Osteocyte (in vitro differentiated cells): ENCODE results near the gene HIF3A. TPM values are rescaled to one million over a fixed set of nuclear protein-coding genes. Genes with fewer than 3 reads are reported as not detected.

ENCODE experiments used
- DNase-seq: peaks from one replicate; pipeline ENCODE4 v3.0.0; 2021; ENCODE audit warnings: mixed read lengths; ENCODE audit not compliant: unreplicated experiment; ENCODE audit errors: extremely low spot score
- H3K27ac Mint-ChIP-seq: one replicate; pipeline ENCODE4 v1.8.0; 2021; ENCODE audit warnings: mild to moderate bottlenecking, mixed read lengths; ENCODE audit not compliant: unreplicated experiment
- H3K27me3 Mint-ChIP-seq: one replicate; pipeline ENCODE4 v1.8.0; 2021; ENCODE audit warnings: mixed read lengths; ENCODE audit not compliant: unreplicated experiment
- H3K36me3 Mint-ChIP-seq: one replicate; pipeline ENCODE4 v1.8.0; 2021; ENCODE audit warnings: mixed read lengths; ENCODE audit not compliant: unreplicated experiment
- H3K4me1 Mint-ChIP-seq: one replicate; pipeline ENCODE4 v1.8.0; 2021; ENCODE audit warnings: mixed read lengths; ENCODE audit not compliant: unreplicated experiment
- H3K4me3 Mint-ChIP-seq: one replicate; pipeline ENCODE4 v1.8.0; 2021; ENCODE audit warnings: mild to moderate bottlenecking, moderate library complexity, mixed read lengths; ENCODE audit not compliant: unreplicated experiment
- H3K9me3 Mint-ChIP-seq: one replicate; pipeline ENCODE4 v1.8.0; 2021; ENCODE audit warnings: mixed read lengths; ENCODE audit not compliant: unreplicated experiment
- total RNA-seq: library from RNA; stranded (reverse); gene quantifications from 2 replicates; pipeline ENCODE4 v1.2.1, GENCODE V29; 2021
- TF ChIP-seq, protein P1 (sequence below): fragments of 200-600 bp; sonication (generic); IDR thresholded peaks from 2 replicates; pipeline ENCODE4 v1.5.0; 2021; ENCODE audit warnings: antibody characterized with exemption, mild to moderate bottlenecking, moderate library complexity

HIF3A gene
- total RNA-seq, 1 donor from 2014 or later, result 101 TPM

DNA sequence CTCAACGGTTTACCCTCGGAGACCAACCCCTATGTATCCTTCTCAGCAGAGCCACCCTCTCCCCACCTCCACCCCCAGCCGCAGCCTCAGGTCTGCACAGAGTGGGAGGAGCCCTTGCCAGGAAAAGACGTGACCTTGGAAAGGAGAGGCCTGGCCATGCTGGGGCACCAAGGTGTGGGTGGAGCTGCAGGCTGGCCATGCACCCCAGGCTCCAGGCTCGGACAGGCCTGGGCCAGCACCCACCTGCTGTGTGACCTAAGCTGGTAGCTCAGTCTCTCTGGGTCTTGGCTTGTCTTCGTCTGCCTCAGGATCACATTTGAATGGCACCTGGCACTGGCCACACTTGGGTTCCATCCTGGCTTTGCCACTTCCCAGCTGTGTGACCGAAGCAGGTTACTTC is 87.0 kb downstream of the HIF3A start:
- H3K27ac Mint-ChIP-seq, result no peak overlapping the region
- no peaks in the 10 kb centered on the region for H3K9me3 Mint-ChIP-seq
- DNase-seq, result no peak
- peaks cover 41% of the 10 kb centered on the region for H3K36me3 Mint-ChIP-seq
- TF ChIP-seq, protein P1, sequence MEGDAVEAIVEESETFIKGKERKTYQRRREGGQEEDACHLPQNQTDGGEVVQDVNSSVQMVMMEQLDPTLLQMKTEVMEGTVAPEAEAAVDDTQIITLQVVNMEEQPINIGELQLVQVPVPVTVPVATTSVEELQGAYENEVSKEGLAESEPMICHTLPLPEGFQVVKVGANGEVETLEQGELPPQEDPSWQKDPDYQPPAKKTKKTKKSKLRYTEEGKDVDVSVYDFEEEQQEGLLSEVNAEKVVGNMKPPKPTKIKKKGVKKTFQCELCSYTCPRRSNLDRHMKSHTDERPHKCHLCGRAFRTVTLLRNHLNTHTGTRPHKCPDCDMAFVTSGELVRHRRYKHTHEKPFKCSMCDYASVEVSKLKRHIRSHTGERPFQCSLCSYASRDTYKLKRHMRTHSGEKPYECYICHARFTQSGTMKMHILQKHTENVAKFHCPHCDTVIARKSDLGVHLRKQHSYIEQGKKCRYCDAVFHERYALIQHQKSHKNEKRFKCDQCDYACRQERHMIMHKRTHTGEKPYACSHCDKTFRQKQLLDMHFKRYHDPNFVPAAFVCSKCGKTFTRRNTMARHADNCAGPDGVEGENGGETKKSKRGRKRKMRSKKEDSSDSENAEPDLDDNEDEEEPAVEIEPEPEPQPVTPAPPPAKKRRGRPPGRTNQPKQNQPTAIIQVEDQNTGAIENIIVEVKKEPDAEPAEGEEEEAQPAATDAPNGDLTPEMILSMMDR, result no peak
- no peak overlapping the region for H3K4me3 Mint-ChIP-seq
- H3K27me3 Mint-ChIP-seq, result no peaks in the 10 kb centered on the region
- H3K4me1 Mint-ChIP-seq, result peaks cover 4% of the 10 kb centered on the region

DNA sequence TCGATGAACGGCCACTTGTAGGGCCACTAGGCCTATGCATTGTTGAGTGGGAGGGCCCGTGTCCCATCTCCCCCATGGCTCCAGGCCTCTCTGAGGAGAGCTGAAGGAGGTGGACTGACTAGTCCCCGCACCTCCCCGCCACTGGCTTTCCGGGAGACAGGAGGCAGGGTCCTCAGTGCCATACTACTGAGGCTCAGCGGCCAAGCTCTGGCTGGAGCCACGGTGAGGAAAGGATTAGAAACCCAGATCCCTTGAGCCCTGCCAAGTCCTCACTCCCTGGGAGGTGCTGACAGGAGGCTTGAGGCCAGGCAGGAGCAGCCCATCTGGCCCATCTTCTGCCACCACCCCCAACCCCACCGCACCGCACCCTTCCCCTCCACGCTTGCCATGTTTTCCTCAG is 87.6 kb downstream of the HIF3A start:
- no peak overlapping the region for H3K27ac Mint-ChIP-seq
- H3K4me3 Mint-ChIP-seq, result no peak overlapping the region
- no peaks in the 10 kb centered on the region for H3K9me3 Mint-ChIP-seq
- H3K4me1 Mint-ChIP-seq, result peaks cover 3% of the 10 kb centered on the region
- no peaks in the 10 kb centered on the region for H3K27me3 Mint-ChIP-seq
- peaks cover 42% of the 10 kb centered on the region for H3K36me3 Mint-ChIP-seq
- TF ChIP-seq, protein P1, result no peak
- no peak for DNase-seq

DNA sequence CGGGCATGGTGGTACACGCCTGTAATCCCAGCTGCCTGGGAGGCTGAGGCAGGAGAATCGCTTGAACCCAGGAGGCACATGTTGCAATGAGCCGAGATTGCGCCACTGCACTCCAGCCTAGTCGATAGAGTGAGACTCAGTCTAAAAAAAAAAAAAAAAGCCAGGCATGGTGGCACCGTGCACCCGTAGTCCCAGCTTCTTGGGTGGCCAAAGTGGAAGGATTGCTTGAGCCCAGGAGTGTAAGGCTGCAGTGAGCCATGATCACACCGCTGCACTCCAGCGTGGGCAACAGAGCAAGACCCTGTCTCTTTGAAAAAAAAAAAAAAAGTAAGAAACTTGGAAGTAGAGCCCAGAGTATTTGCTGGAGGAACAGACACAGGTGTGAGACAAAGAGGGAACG is 88.8 kb downstream of the HIF3A start:
- Mint-ChIP-seq H3K27ac (no peak overlapping the region), H3K4me3 (no peak overlapping the region), H3K27me3 (no peaks in the 10 kb centered on the region), H3K9me3 (no peaks in the 10 kb centered on the region), H3K36me3 (peaks cover 41% of the 10 kb centered on the region), H3K4me1 (peaks cover 2% of the 10 kb centered on the region)
- TF ChIP-seq, protein P1, result no peak
- DNase-seq, result no peak

DNA sequence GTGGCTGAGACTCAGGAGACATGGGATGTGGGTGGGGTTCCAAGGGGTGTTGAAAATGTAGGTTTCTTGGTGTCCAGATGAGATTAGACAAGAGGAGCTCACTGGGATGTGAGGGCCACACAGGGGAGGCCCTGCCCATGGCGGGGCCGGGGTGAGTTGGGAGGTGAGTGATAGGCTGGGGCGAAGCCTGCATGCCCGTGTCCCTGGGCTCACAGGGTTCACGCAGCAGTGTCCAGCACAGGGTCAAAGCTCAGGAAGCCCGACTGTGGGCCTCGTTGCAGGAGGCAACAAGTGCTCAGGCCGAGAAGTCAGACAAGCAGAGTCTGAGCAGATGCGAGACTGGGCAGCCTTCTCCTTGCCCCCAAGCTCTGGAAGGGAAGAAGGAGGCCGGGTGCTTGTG is 89.3 kb downstream of the HIF3A start:
- peaks cover 37% of the 10 kb centered on the region for H3K36me3 Mint-ChIP-seq
- TF ChIP-seq, protein P1, result no peak
- peaks cover 6% of the 10 kb centered on the region for H3K4me1 Mint-ChIP-seq
- no peaks in the 10 kb centered on the region for H3K27me3 Mint-ChIP-seq
- no peak for DNase-seq
- H3K9me3 Mint-ChIP-seq, result no peaks in the 10 kb centered on the region
- no peak overlapping the region for H3K4me3 Mint-ChIP-seq
- no peak overlapping the region for H3K27ac Mint-ChIP-seq

DNA sequence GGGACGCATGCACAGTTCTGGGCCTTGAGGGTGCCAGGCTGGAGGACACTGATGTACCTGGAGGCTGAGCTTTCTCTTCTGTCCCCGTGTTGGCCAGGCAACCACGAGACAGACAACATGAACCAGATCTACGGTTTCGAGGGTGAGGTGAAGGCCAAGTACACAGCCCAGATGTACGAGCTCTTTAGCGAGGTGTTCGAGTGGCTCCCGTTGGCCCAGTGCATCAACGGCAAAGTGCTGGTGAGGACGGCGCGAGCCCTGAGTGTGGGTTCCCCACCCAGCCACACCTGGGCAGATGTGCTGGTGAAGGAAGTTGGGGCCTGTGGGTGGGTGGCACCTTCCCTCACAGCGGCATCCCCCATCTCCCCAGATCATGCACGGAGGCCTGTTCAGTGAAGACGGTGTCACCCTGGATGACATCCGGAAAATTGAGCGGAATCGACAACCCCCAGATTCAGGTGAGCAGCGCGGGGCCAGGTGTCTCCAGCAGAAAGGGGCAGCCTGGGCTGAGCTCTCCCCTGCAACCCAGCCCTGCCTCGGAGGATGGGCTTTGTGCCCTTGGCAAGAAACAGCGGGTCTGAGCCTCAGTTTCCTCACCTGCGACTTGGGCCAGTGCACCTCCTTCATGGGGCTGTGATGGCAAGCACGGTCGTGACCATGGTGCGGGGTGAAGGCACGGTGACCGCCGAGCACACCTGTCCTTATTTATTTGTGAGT is 90.3 kb downstream of the HIF3A start:
- Mint-ChIP-seq H3K4me3 (no peak overlapping the region), H3K9me3 (no peaks in the 10 kb centered on the region), H3K4me1 (peaks cover 15% of the 10 kb centered on the region), H3K27ac (no peak overlapping the region), H3K36me3 (peaks cover 38% of the 10 kb centered on the region), H3K27me3 (no peaks in the 10 kb centered on the region)
- DNase-seq, result no peak
- TF ChIP-seq, protein P1, result no peak
